ENCODE measurements around the gene ABI2.
"Not testable (repeated sequence)": the region's sequence is repeated elsewhere in the genome, so short reads cannot be mapped to it uniquely, and the experiment has no call there.

Gene ABI2

GRCh38 chr2:203327901-203328759, at the start of gene ABI2:
TSS of gene ABI2 (plus strand) at chr2:203328394. CDS start at chr2:203328515, 121 bp downstream.
- no peak for TF ChIP-seq CTCF (conservative IDR thresholded peaks at IDR 0.05; ENCODE audit: control insufficient read depth, insufficient read depth, low read depth, low read length)

GRCh38 chr2:203279288-203279687, 48.9 kb upstream of the ABI2 start:
- DNase-seq (ENCODE audit: low read depth), result no peak
- no peak overlapping the region for H3K4me3 ChIP-seq (ENCODE audit: control insufficient read depth, low read depth, low read length)
- TF ChIP-seq CTCF (conservative IDR thresholded peaks at IDR 0.05; ENCODE audit: control insufficient read depth, insufficient read depth, low read depth, low read length), result no peak

More at GRCh38 chr2:203327901-203328759, at the start of gene ABI2:
- H3K4me3 ChIP-seq (ENCODE audit: control insufficient read depth, low read depth, low read length), result peak within 1 kb of the TSS; percentile 77
- peak; percentile 60 for DNase-seq (ENCODE audit: low read depth)

- DNase-seq (ENCODE audit: low read depth), result peak; percentile 15
- H3K4me3 ChIP-seq (ENCODE audit: control insufficient read depth, low read depth, low read length), result no peak overlapping the region
- no peak for TF ChIP-seq CTCF (conservative IDR thresholded peaks at IDR 0.05; ENCODE audit: control insufficient read depth, insufficient read depth, low read depth, low read length)
Measured at GRCh38 chr2:203280428-203281064, 47.6 kb upstream of the ABI2 start.

- DNase-seq (ENCODE audit: low read depth), result no peak
- no peak overlapping the region for H3K4me3 ChIP-seq (ENCODE audit: control insufficient read depth, low read depth, low read length)
- no peak for TF ChIP-seq CTCF (conservative IDR thresholded peaks at IDR 0.05; ENCODE audit: control insufficient read depth, insufficient read depth, low read depth, low read length)
Measured at GRCh38 chr2:203282101-203282500, 46.1 kb upstream of the ABI2 start.

GRCh38 chr2:203286532-203286931, 41.7 kb upstream of the ABI2 start:
- no peak for TF ChIP-seq CTCF (conservative IDR thresholded peaks at IDR 0.05; ENCODE audit: control insufficient read depth, insufficient read depth, low read depth, low read length)
- H3K4me3 ChIP-seq (ENCODE audit: control insufficient read depth, low read depth, low read length), result no peak overlapping the region
- DNase-seq (ENCODE audit: low read depth), result no peak

- H3K4me3 ChIP-seq (ENCODE audit: control insufficient read depth, low read depth, low read length), result no peak overlapping the region
- no peak for DNase-seq (ENCODE audit: low read depth)
- TF ChIP-seq CTCF (conservative IDR thresholded peaks at IDR 0.05; ENCODE audit: control insufficient read depth, insufficient read depth, low read depth, low read length), result no peak
Measured at GRCh38 chr2:203301667-203302066, 26.5 kb upstream of the ABI2 start.

- DNase-seq (ENCODE audit: low read depth), result not testable (repeated sequence)
Measured at GRCh38 chr2:203302586-203302985, 25.6 kb upstream of the ABI2 start.

More at GRCh38 chr2:203302586-203302985, 25.6 kb upstream of the ABI2 start:
- not testable (repeated sequence) for H3K4me3 ChIP-seq (ENCODE audit: control insufficient read depth, low read depth, low read length)

All from fibroblast of mammary gland (primary cell).